Neural progenitor cell (in vitro differentiated cells): Measurements from ENCODE around the gene TMEM229B. TPM values are rescaled to one million over a fixed set of nuclear protein-coding genes. Genes with fewer than 3 reads are reported as not detected.

Experiments
- DNase-seq: peaks from one replicate; pipeline ENCODE4 v3.0.0-alpha.2; 2016; ENCODE audit warnings: low spot score
- H2AFZ ChIP-seq: fragments of 200-600 bp; sonication (generic); replicated peaks from 2 replicates; pipeline ENCODE4 v1.6.1; 2016; ENCODE audit warnings: antibody characterized with exemption
- H3F3A ChIP-seq: fragments of 200-600 bp; sonication (generic); 2 replicates; pipeline ENCODE4 v1.6.1; 2016; ENCODE audit warnings: antibody characterized with exemption, low read depth
- H3K27ac ChIP-seq: fragments of 200-600 bp; sonication (generic); 2 replicates; pipeline ENCODE4 v1.5.1; 2016; ENCODE audit warnings: mild to moderate bottlenecking
- H3K27me3 ChIP-seq: fragments of 200-600 bp; sonication (generic); 2 replicates; pipeline ENCODE4 v1.6.1; 2016; ENCODE audit warnings: mild to moderate bottlenecking, moderate library complexity
- H3K36me3 ChIP-seq: fragments of 200-600 bp; sonication (generic); 2 replicates; pipeline ENCODE4 v1.5.1; 2016
- H3K4me1 ChIP-seq: fragments of 200-600 bp; sonication (generic); 2 replicates; pipeline ENCODE4 v1.6.1; 2016; ENCODE audit warnings: mixed run types
- H3K4me2 ChIP-seq: fragments of 200-600 bp; sonication (generic); 2 replicates; pipeline ENCODE4 v1.6.1; 2016
- H3K4me3 ChIP-seq: fragments of 200-600 bp; sonication (generic); 2 replicates; pipeline ENCODE4 v1.5.1; 2016
- H3K79me2 ChIP-seq: fragments of 200-600 bp; sonication (generic); 2 replicates; pipeline ENCODE4 v1.6.1; 2016; ENCODE audit warnings: low read depth
- H3K9ac ChIP-seq: fragments of 200-600 bp; sonication (generic); 2 replicates; pipeline ENCODE4 v1.6.1; 2016
- H3K9me3 ChIP-seq: fragments of 200-600 bp; sonication (generic); 2 replicates; pipeline ENCODE4 v1.5.1; 2016; ENCODE audit warnings: low read depth
- H4K20me1 ChIP-seq: fragments of 200-600 bp; sonication (generic); 2 replicates; pipeline ENCODE4 v1.6.1; 2016; ENCODE audit warnings: low read depth
- H3K27ac Mint-ChIP-seq: 3 replicates; pipeline ENCODE4 v1.8.0; 2021; ENCODE audit warnings: mixed read lengths
- H3K27me3 Mint-ChIP-seq: 2 replicates; pipeline ENCODE4 v1.8.0; 2022; ENCODE audit warnings: low read depth, mild to moderate bottlenecking, inconsistent platforms, moderate library complexity, mixed read lengths; ENCODE audit not compliant: insufficient read depth
- H3K36me3 Mint-ChIP-seq: 3 replicates; pipeline ENCODE4 v1.8.0; 2021; ENCODE audit warnings: mixed read lengths
- H3K4me1 Mint-ChIP-seq: 3 replicates; pipeline ENCODE4 v1.8.0; 2021; ENCODE audit warnings: mixed read lengths
- H3K4me3 Mint-ChIP-seq: 3 replicates; pipeline ENCODE4 v1.8.0; 2021; ENCODE audit warnings: mild to moderate bottlenecking, moderate library complexity, mixed read lengths
- H3K9me3 Mint-ChIP-seq: 3 replicates; pipeline ENCODE4 v1.8.0; 2020; ENCODE audit warnings: mixed read lengths
- CTCF ChIP-seq: fragments of 200-600 bp; sonication (generic); IDR thresholded peaks from 2 replicates; pipeline ENCODE4 v1.5.1; 2017; ENCODE audit warnings: antibody characterized with exemption, mild to moderate bottlenecking
- EZH2 ChIP-seq: fragments of 200-600 bp; sonication (generic); IDR thresholded peaks from 2 replicates; pipeline ENCODE4 v1.6.1; 2017; ENCODE audit warnings: antibody characterized with exemption, mild to moderate bottlenecking, moderate library complexity
- EZH2phosphoT487 ChIP-seq: fragments of 200-600 bp; sonication (generic); IDR thresholded peaks from 2 replicates; pipeline ENCODE4 v1.6.1; 2017; ENCODE audit warnings: antibody characterized with exemption
- total RNA-seq: library from RNA; depleted of rRNA; stranded (reverse); fragments of >200 nt; gene quantifications from 2 replicates; pipeline ENCODE4 v1.2.3, GENCODE V29; 2015; ENCODE audit warnings: low replicate concordance

Gene TMEM229B
- total RNA-seq, 1 donor from 2014 or later = not detected

DNA sequence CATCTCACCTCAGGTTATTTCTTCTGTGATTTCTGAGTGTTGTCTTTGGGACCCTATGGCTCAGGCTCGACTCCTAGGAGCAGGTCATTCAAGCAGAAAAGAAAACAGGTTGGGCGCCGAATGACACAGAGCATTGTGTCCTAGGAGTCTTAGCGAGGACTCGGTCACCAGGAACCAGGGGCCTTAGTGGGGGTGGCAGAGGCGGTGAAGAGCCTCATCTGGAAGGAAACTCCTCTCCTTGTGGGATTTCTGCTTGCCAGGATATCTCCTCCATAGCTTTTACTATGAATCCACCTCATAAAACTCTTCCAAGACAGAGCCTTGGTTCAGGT is 45.2 kb upstream of the TMEM229B start:
- H3K4me3 Mint-ChIP-seq = peak overlapping the region; percentile 88
- no peak overlapping the region for H3K27ac Mint-ChIP-seq
- Histone ChIP-seq H3K4me3 (peak overlapping the region; percentile 72), H3F3A (peaks cover 26% of the 10 kb centered on the region), H3K4me2 (peak overlapping the region; percentile 83), H3K27ac (no peak overlapping the region), H2AFZ (peak overlapping the region; percentile 97), H3K27me3 (peaks cover 20% of the 10 kb centered on the region), H4K20me1 (peaks cover 7% of the 10 kb centered on the region), H3K9ac (peak overlapping the region; percentile 29), H3K79me2 (no peaks in the 10 kb centered on the region), H3K9me3 (no peaks in the 10 kb centered on the region), H3K4me1 (peaks cover 8% of the 10 kb centered on the region), H3K36me3 (no peaks in the 10 kb centered on the region)
- no peaks in the 10 kb centered on the region for H3K9me3 Mint-ChIP-seq
- peaks cover 15% of the 10 kb centered on the region for H3K27me3 Mint-ChIP-seq
- no peaks in the 10 kb centered on the region for H3K36me3 Mint-ChIP-seq
- peaks cover 9% of the 10 kb centered on the region for H3K4me1 Mint-ChIP-seq
- peak; percentile 57 for DNase-seq
- no peak for TF ChIP-seq EZH2phosphoT487
- TF ChIP-seq EZH2 = no peak
- TF ChIP-seq CTCF = no peak

GRCh38 chr14:67532998-67533753 is 44.7 kb upstream of the TMEM229B start, which contains the start of gene PLEKHH1:
Gene PLEKHH1, plus strand, starts transcription at chr14:67533290. Its CDS starts 8,578 bp downstream, at chr14:67541868.
- Histone ChIP-seq H3K4me1 (peaks cover 2% of the 10 kb centered on the region), H3K27me3 (peaks cover 20% of the 10 kb centered on the region), H3K36me3 (no peaks in the 10 kb centered on the region), H4K20me1 (peaks cover 1% of the 10 kb centered on the region), H3K9me3 (no peaks in the 10 kb centered on the region), H3K4me3 (peak within 1 kb of the TSS; percentile 72), H3K4me2 (peak within 1 kb of the TSS; percentile 83), H3K9ac (peak within 1 kb of the TSS; percentile 29), H2AFZ (peak within 1 kb of the TSS; percentile 97), H3K79me2 (no peaks in the 10 kb centered on the region), H3F3A (peaks cover 20% of the 10 kb centered on the region), H3K27ac (no peak within 1 kb of the TSS)
- H3K27me3 Mint-ChIP-seq = peaks cover 15% of the 10 kb centered on the region
- H3K36me3 Mint-ChIP-seq = no peaks in the 10 kb centered on the region
- H3K27ac Mint-ChIP-seq = no peak within 1 kb of the TSS
- TF ChIP-seq EZH2phosphoT487 (no peak), CTCF (peak; percentile 46)
- peaks cover 9% of the 10 kb centered on the region for H3K4me1 Mint-ChIP-seq
- H3K9me3 Mint-ChIP-seq = no peaks in the 10 kb centered on the region
- peak; percentile 88 for DNase-seq
- H3K4me3 Mint-ChIP-seq = peak within 1 kb of the TSS; percentile 88

DNA sequence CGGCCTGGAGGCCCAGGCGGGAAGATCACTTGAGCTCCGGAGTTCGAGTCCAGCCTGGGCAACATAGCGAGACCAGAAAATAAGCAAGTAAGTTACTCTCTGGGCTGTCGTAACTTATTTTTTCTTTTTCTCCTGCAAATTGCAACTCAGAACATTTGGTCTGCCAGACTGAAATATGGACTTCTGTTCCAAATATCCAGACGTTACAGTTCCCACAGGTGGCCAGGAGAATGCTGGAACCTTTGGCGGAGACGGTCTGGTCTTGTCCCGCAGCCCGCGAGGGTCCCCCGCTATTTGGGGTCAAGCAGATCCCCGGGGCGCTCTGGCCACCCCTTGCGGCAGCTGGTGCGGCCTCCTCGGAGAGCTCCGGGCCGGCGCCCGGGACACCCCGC is 44.1 kb upstream of the TMEM229B start:
- H3K4me2 ChIP-seq = peak overlapping the region; percentile 83
- no peak overlapping the region for H3K27ac ChIP-seq
- Mint-ChIP-seq H3K27me3 (peaks cover 15% of the 10 kb centered on the region), H3K27ac (no peak overlapping the region), H3K9me3 (no peaks in the 10 kb centered on the region), H3K4me3 (peak overlapping the region; percentile 85), H3K36me3 (no peaks in the 10 kb centered on the region), H3K4me1 (peaks cover 9% of the 10 kb centered on the region)
- H3K4me3 ChIP-seq = peak overlapping the region; percentile 72
- peak overlapping the region; percentile 29 for H3K9ac ChIP-seq
- H3K36me3 ChIP-seq = no peaks in the 10 kb centered on the region
- no peaks in the 10 kb centered on the region for H4K20me1 ChIP-seq
- DNase-seq = no peak
- H3K9me3 ChIP-seq = no peaks in the 10 kb centered on the region
- no peaks in the 10 kb centered on the region for H3K4me1 ChIP-seq
- peaks cover 20% of the 10 kb centered on the region for H3K27me3 ChIP-seq
- H2AFZ ChIP-seq = peak overlapping the region; percentile 97
- H3F3A ChIP-seq = peaks cover 18% of the 10 kb centered on the region
- TF ChIP-seq CTCF (no peak), EZH2 (no peak), EZH2phosphoT487 (no peak)
- no peaks in the 10 kb centered on the region for H3K79me2 ChIP-seq
